ENCODE measurements around the gene FOXI1.
"Not testable (repeated sequence)": the region's sequence is repeated elsewhere in the genome, so short reads cannot be mapped to it uniquely, and the experiment has no call there.

FOXI1 gene

GRCh38 chr5:170132269-170132975, 26.7 kb downstream of the FOXI1 start:
- DNase-seq = peak; percentile 30

GRCh38 chr5:170132976-170133448, 27.3 kb downstream of the FOXI1 start:
- no peak for DNase-seq

GRCh38 chr5:170135796-170136490, 30.2 kb downstream of the FOXI1 start:
- no peak for DNase-seq

- DNase-seq = no peak
Measured at GRCh38 chr5:170136506-170136905, 30.8 kb downstream of the FOXI1 start.

GRCh38 chr5:170137694-170138214, 32.1 kb downstream of the FOXI1 start:
- DNase-seq = no peak

GRCh38 chr5:170138273-170138672, 32.6 kb downstream of the FOXI1 start:
- no peak for DNase-seq

GRCh38 chr5:170139786-170140335, 34.2 kb downstream of the FOXI1 start:
- DNase-seq = no peak

- DNase-seq = not testable (repeated sequence)
Measured at GRCh38 chr5:170141196-170141595, 35.5 kb downstream of the FOXI1 start.

GRCh38 chr5:170141636-170142035, 35.9 kb downstream of the FOXI1 start:
- no peak for DNase-seq

- DNase-seq = no peak
Measured at GRCh38 chr5:170142196-170142595, 36.5 kb downstream of the FOXI1 start.

- no peak for DNase-seq
Measured at GRCh38 chr5:170143091-170143490, 37.4 kb downstream of the FOXI1 start.

GRCh38 chr5:170143710-170144109, 38.0 kb downstream of the FOXI1 start:
- no peak for DNase-seq

GRCh38 chr5:170144286-170145023, 38.8 kb downstream of the FOXI1 start:
- no peak for DNase-seq

- no peak for DNase-seq
Measured at GRCh38 chr5:170145462-170145861, 39.8 kb downstream of the FOXI1 start.

GRCh38 chr5:170147051-170147752, 41.5 kb downstream of the FOXI1 start:
- no peak for DNase-seq

GRCh38 chr5:170147753-170148264, 42.1 kb downstream of the FOXI1 start:
- DNase-seq = no peak

- DNase-seq = no peak
Measured at GRCh38 chr5:170148430-170149205, 42.9 kb downstream of the FOXI1 start.

- no peak for DNase-seq
Measured at GRCh38 chr5:170149206-170149515, 43.5 kb downstream of the FOXI1 start.

- no peak for DNase-seq
Measured at GRCh38 chr5:170150713-170151096, 45.0 kb downstream of the FOXI1 start.

GRCh38 chr5:170151097-170151831, 45.6 kb downstream of the FOXI1 start:
- DNase-seq = peak; percentile 53

GRCh38 chr5:170152767-170153166, 47.1 kb downstream of the FOXI1 start:
- DNase-seq = no peak
